Measurements from ENCODE around the gene NECAB3. TPM values are rescaled to one million over a fixed set of nuclear protein-coding genes. Genes with fewer than 3 reads are reported as not detected.

Gene NECAB3
- total RNA-seq, 1 donor from 2014 or later: 58.6 TPM

DNA sequence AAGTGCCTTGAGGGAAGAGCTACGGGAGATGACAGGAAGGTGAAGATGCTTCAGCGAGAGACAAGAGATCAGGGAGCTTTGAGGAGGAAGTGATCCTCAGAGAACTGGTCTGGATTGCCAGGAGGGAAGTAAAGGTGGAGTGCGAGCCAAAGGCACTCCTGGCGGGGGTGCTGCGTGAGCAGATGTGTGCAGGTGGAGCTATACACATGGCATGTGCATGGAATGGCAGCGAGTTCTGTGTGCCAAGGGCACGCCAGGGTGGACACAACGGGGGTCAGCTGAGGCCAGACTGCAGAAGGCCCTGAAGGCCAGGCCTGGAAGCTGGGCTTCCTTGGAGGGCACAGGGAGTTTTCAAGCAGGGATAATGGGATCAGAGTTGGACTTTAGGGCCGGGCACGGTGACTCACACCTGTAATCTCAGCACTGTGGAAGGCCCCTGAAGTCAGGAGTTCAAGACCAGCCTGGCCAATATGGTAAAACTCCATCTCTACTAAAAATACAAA, 39.7 kb upstream of the NECAB3 start:
- H3K9me3 Mint-ChIP-seq: no peaks in the 10 kb centered on the region
- DNase-seq (ENCODE audit: low spot score in 2 of 2, unreplicated experiment in 2 of 2): no peak
- no peaks in the 10 kb centered on the region for H3K36me3 Mint-ChIP-seq
- no peaks in the 10 kb centered on the region for H3K27me3 Mint-ChIP-seq (ENCODE audit: low read depth)
- no peak overlapping the region for H3K27ac Mint-ChIP-seq
- TF ChIP-seq, protein P1, sequence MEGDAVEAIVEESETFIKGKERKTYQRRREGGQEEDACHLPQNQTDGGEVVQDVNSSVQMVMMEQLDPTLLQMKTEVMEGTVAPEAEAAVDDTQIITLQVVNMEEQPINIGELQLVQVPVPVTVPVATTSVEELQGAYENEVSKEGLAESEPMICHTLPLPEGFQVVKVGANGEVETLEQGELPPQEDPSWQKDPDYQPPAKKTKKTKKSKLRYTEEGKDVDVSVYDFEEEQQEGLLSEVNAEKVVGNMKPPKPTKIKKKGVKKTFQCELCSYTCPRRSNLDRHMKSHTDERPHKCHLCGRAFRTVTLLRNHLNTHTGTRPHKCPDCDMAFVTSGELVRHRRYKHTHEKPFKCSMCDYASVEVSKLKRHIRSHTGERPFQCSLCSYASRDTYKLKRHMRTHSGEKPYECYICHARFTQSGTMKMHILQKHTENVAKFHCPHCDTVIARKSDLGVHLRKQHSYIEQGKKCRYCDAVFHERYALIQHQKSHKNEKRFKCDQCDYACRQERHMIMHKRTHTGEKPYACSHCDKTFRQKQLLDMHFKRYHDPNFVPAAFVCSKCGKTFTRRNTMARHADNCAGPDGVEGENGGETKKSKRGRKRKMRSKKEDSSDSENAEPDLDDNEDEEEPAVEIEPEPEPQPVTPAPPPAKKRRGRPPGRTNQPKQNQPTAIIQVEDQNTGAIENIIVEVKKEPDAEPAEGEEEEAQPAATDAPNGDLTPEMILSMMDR (IDR thresholded peaks at IDR 0.05; ENCODE audit: unreplicated experiment): no peak
- H3K4me1 Mint-ChIP-seq: no peaks in the 10 kb centered on the region
- H3K4me3 Mint-ChIP-seq: no peak overlapping the region

DNA sequence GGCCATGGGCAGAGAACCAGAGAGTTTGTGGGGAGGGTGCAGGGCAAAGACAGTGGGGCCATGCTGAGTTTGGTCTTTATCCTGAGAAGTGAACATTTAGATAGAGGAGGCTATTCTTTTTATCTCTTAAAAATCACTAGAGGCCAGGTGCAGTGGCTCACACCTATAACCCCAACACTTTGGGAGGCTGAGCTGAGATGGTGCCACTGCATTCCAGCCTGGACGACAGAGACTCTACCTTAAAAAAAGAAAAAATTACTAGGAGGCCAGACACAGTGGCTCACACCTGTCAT, 37.2 kb upstream of the NECAB3 start:
- TF ChIP-seq, protein P1 (IDR thresholded peaks at IDR 0.05; ENCODE audit: unreplicated experiment): no peak
- H3K4me3 Mint-ChIP-seq: no peak overlapping the region
- H3K27ac Mint-ChIP-seq: no peak overlapping the region
- no peaks in the 10 kb centered on the region for H3K27me3 Mint-ChIP-seq (ENCODE audit: low read depth)
- no peaks in the 10 kb centered on the region for H3K4me1 Mint-ChIP-seq
- no peaks in the 10 kb centered on the region for H3K36me3 Mint-ChIP-seq
- no peaks in the 10 kb centered on the region for H3K9me3 Mint-ChIP-seq
- DNase-seq (ENCODE audit: low spot score in 2 of 2, unreplicated experiment in 2 of 2): no peak

DNA sequence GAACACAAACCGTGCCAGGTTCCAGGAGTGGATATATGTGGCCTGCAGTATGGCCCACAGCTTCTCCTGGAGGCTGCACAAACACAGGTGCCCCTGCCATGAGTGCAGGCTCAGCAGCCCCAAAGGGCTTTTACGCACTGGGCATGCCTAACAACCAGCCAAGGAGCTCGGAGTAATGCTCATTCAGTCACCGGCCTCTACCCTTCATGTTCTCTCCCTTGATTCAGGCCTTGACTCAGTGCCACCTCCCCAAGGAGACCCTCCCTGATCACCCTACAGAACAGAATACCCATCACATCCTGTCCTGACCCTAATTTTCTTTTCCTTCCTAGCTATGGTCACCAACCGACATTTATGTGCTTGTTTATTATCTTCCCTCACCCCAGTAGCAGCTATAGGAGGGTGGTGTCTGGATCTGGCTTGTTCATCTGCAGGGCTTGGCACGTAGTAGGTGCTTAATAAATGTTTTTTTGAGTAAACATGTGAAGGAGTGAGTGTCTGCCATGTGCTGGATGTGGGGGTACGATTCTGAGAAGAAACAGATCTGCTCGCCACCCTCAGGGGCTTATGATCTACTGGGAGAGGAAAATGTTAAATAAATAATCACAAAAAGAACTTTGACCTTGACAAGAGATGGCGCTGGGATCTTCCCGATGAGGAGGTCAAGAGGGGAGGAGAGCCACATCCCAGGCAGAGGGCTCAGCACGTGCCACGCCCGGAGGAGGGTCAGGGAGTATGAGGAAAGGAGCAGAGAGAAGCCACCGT, 36.6 kb upstream of the NECAB3 start:
- H3K27ac Mint-ChIP-seq: no peak overlapping the region
- no peak overlapping the region for H3K4me3 Mint-ChIP-seq
- no peaks in the 10 kb centered on the region for H3K36me3 Mint-ChIP-seq
- H3K4me1 Mint-ChIP-seq: no peaks in the 10 kb centered on the region
- H3K27me3 Mint-ChIP-seq (ENCODE audit: low read depth): no peaks in the 10 kb centered on the region
- TF ChIP-seq, protein P1 (IDR thresholded peaks at IDR 0.05; ENCODE audit: unreplicated experiment): no peak
- no peak for DNase-seq (ENCODE audit: low spot score in 2 of 2, unreplicated experiment in 2 of 2)
- no peaks in the 10 kb centered on the region for H3K9me3 Mint-ChIP-seq

DNA sequence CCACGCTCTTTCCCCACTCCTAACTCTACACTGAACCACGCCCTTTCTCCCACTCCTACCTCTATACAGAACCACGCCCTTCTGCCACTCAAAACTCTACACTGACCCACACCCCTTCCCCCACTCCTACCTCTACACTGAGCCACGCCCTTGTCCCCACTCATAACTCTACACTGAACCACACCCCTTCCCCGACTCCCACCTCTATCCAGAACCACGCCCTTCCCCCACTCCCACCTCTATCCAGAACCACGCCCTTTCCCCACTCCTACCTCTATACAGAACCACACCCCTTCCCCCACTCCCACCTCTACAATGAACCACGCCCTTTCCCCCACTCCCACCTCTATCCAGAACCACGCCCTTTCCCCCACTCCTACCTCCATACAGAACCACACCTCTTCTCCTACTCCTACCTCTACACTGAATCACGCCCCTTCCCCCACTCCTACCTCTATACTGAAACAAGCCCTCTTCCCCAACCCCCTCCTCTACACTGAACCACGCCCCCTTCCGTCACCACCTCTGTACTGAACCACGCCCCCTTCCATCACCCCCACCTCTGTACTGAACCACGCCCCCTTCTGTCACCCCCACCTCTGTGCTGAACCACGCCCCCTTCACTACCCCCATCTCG, 35.8 kb upstream of the NECAB3 start:
- no peaks in the 10 kb centered on the region for H3K4me1 Mint-ChIP-seq
- no peaks in the 10 kb centered on the region for H3K27me3 Mint-ChIP-seq (ENCODE audit: low read depth)
- no peaks in the 10 kb centered on the region for H3K36me3 Mint-ChIP-seq
- TF ChIP-seq, protein P1 (IDR thresholded peaks at IDR 0.05; ENCODE audit: unreplicated experiment): no peak
- no peak overlapping the region for H3K4me3 Mint-ChIP-seq
- no peaks in the 10 kb centered on the region for H3K9me3 Mint-ChIP-seq
- H3K27ac Mint-ChIP-seq: no peak overlapping the region
- no peak for DNase-seq (ENCODE audit: low spot score in 2 of 2, unreplicated experiment in 2 of 2)

DNA sequence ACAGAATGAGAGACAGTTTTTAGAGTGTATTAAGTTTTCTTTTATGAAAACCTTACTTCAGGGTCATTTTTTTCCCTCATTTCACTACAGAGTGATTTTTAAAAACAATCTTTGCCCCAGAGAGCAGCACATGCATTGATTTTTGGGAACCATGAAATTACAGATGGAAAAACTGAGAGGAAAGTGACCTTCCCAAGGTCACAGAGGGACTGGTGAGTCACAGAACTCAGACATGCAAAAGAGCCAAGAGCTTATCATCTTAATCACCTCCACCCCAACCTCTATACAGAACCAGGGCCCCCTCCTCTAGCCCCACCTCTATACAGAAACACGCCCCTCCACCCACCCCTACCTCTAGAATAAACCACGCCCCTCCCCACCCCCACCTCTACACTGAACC, 35.2 kb upstream of the NECAB3 start:
- Mint-ChIP-seq H3K27ac (no peak overlapping the region), H3K4me3 (no peak overlapping the region), H3K36me3 (no peaks in the 10 kb centered on the region), H3K4me1 (no peaks in the 10 kb centered on the region), H3K9me3 (no peaks in the 10 kb centered on the region), H3K27me3 (ENCODE audit: low read depth) (no peaks in the 10 kb centered on the region)
- TF ChIP-seq, protein P1 (IDR thresholded peaks at IDR 0.05; ENCODE audit: unreplicated experiment): no peak
- no peak for DNase-seq (ENCODE audit: low spot score in 2 of 2, unreplicated experiment in 2 of 2)
